Liver (tissue), 9 donors: ENCODE results near the gene SYTL1. TPM values are rescaled to one million over a fixed set of nuclear protein-coding genes. Genes with fewer than 3 reads are reported as not detected.

Experiments
- DNase-seq: peaks from one replicate; pipeline ENCODE4 v3.0.0-alpha.2; 2017; ENCODE audit warnings: low spot score
- H3K27ac ChIP-seq, 2 donors: one replicate each; pipeline ENCODE4 v1.7.0; 2013; ENCODE audit warnings: inconsistent platforms in 2 of 2, low read length in 2 of 2, control low read depth in 1 of 2, low read depth in 1 of 2, mild to moderate bottlenecking in 1 of 2
- H3K27me3 ChIP-seq, 4 donors: one replicate each; pipeline versions ENCODE4 v1.6.1 to v1.7.0; 2013; ENCODE audit warnings: low read length in 3 of 4, inconsistent platforms in 1 of 4, mild to moderate bottlenecking in 1 of 4, moderate library complexity in 1 of 4; ENCODE audit not compliant: control insufficient read depth in 4 of 4, insufficient read depth in 4 of 4
- H3K36me3 ChIP-seq, 4 donors: one replicate each; pipeline versions ENCODE4 v1.6.1 to v1.7.0; 2013; ENCODE audit warnings: low read length in 3 of 4, mild to moderate bottlenecking in 3 of 4, low read depth in 1 of 4, moderate library complexity in 1 of 4; ENCODE audit not compliant: control insufficient read depth in 4 of 4, insufficient read depth in 3 of 4
- H3K4me1 ChIP-seq, 4 donors: one replicate each; pipeline versions ENCODE4 v1.6.1 to v1.7.0; 2013; ENCODE audit warnings: low read length in 3 of 4, mild to moderate bottlenecking in 3 of 4, moderate library complexity in 1 of 4; ENCODE audit not compliant: control insufficient read depth in 4 of 4, insufficient read depth in 4 of 4
- H3K4me3 ChIP-seq, 3 donors: one replicate each; pipeline versions ENCODE4 v1.6.1 to v1.7.0; 2013; ENCODE audit warnings: low read length in 3 of 3, control low read depth in 1 of 3, low read depth in 1 of 3, mild to moderate bottlenecking in 1 of 3
- H3K9ac ChIP-seq, 2 donors: one replicate each; pipeline ENCODE4 v1.7.0; 2013; ENCODE audit warnings: low read length in 2 of 2, mild to moderate bottlenecking in 2 of 2, moderate library complexity in 2 of 2, control low read depth in 1 of 2, low read depth in 1 of 2
- H3K9me3 ChIP-seq, 4 donors: one replicate each; pipeline versions ENCODE4 v1.6.1 to v1.7.0; 2013; ENCODE audit warnings: low read length in 3 of 4; ENCODE audit not compliant: control insufficient read depth in 4 of 4
- ATF3 ChIP-seq: IDR thresholded peaks from 2 replicates; pipeline ENCODE4 v1.6.1; 2016; ENCODE audit warnings: antibody characterized with exemption
- CTCF ChIP-seq: fragments of 150-350 bp; IDR thresholded peaks from 2 replicates; pipeline ENCODE4 v1.5.1; 2017; ENCODE audit warnings: improper control_type of control experiment, low read depth, low read length; ENCODE audit not compliant: missing input control
- FOXA1 ChIP-seq: IDR thresholded peaks from 2 replicates; pipeline ENCODE4 v1.6.1; 2016; ENCODE audit warnings: antibody characterized with exemption
- FOXA2 ChIP-seq: IDR thresholded peaks from 2 replicates; pipeline ENCODE4 v1.6.1; 2016; ENCODE audit warnings: antibody characterized with exemption
- GABPA ChIP-seq, 2 donors: IDR thresholded peaks in 1 of 2; conservative IDR thresholded peaks in 1 of 2; 2 replicates each; pipeline ENCODE4 v1.6.1; 2016; ENCODE audit warnings: antibody characterized with exemption in 2 of 2, mild to moderate bottlenecking in 1 of 2, moderate library complexity in 1 of 2
- HNF4A ChIP-seq, 2 donors: conservative IDR thresholded peaks; 2 replicates each; pipeline ENCODE4 v1.6.1; 2016; ENCODE audit warnings: antibody characterized with exemption in 2 of 2, mild to moderate bottlenecking in 2 of 2
- HNF4G ChIP-seq: IDR thresholded peaks from 2 replicates; pipeline ENCODE4 v1.6.1; 2016; ENCODE audit warnings: antibody characterized with exemption
- JUND ChIP-seq, 2 donors: IDR thresholded peaks; 2 replicates each; pipeline ENCODE4 v1.6.1; 2016; ENCODE audit warnings: antibody characterized with exemption in 2 of 2
- MAX ChIP-seq: IDR thresholded peaks from 2 replicates; pipeline ENCODE4 v1.6.1; 2016; ENCODE audit warnings: antibody characterized with exemption
- NR2F2 ChIP-seq: IDR thresholded peaks from 2 replicates; pipeline ENCODE4 v1.6.1; 2016; ENCODE audit warnings: antibody characterized with exemption
- REST ChIP-seq: IDR thresholded peaks from 2 replicates; pipeline ENCODE4 v1.6.1; 2016; ENCODE audit warnings: antibody characterized with exemption, mild to moderate bottlenecking
- RXRA ChIP-seq, 2 donors: IDR thresholded peaks; 2 replicates each; pipeline ENCODE4 v1.6.1; 2017 to 2018; ENCODE audit warnings: antibody characterized with exemption in 2 of 2, mild to moderate bottlenecking in 1 of 2
- SP1 ChIP-seq: IDR thresholded peaks from 2 replicates; pipeline ENCODE4 v1.6.1; 2018; ENCODE audit warnings: antibody characterized with exemption, mild to moderate bottlenecking
- YY1 ChIP-seq: IDR thresholded peaks from 2 replicates; pipeline ENCODE4 v1.6.1; 2016; ENCODE audit warnings: antibody characterized with exemption, mild to moderate bottlenecking
- ZBTB33 ChIP-seq: IDR thresholded peaks from 2 replicates; pipeline ENCODE4 v1.6.1; 2016; ENCODE audit warnings: antibody characterized with exemption
- WGBS: extraction: QIAGEN DNeasy Blood & Tissue Kit; methylation state at CpG from one replicate; pipeline ENCODE4 v1.1.7; 2013; 5-methylcytosine and 5-hydroxymethylcytosine counted together
- polyA plus RNA-seq, 2 donors: library from polyadenylated mRNA; stranded (reverse) in 1 of 2; unstranded in 1 of 2; fragments of 200-250 nt in 1 of 2; fragments of >200 nt in 1 of 2; fragmentation: Nextera tagmentation in 1 of 2; extraction: Ambion mirVana in 1 of 2; gene quantifications; one replicate each; pipeline versions ENCODE4 v1.2.1 to v1.2.3, GENCODE V29; 2013 to 2015
- total RNA-seq, 2 donors: library from RNA; depleted of rRNA; stranded (reverse); fragments of >200 nt; gene quantifications; one replicate each; pipeline ENCODE4 v1.2.3, GENCODE V29; 2014
- donor health status: healthy.
- donor health status: healthy.
- donor health status: healthy.
- donor health status: healthy.
- donor health status: healthy.

Gene SYTL1
- total and polyA plus RNA-seq, 4 donors = 0.73 to 3.9 (median 1.4) TPM

GRCh38 chr1:27303509-27303908 lies 38.3 kb upstream of the SYTL1 start:
- 94% methylated on average over 15 of the region's 15 CpGs for WGBS
- H3K36me3 ChIP-seq = peaks cover 6 to 48% (median 17%) of the 10 kb centered on the region in 4 donors

GRCh38 chr1:27306071-27306470 lies 35.8 kb upstream of the SYTL1 start:
- Histone ChIP-seq H3K27me3 (no peaks in the 10 kb centered on the region), H3K9me3 (no peaks in the 10 kb centered on the region), H3K27ac (no peak overlapping the region), H3K36me3 (peaks cover 2 to 36% (median 12%) of the 10 kb centered on the region in 4 donors), H3K9ac (no peak overlapping the region), H3K4me3 (no peak overlapping the region), H3K4me1 (no peaks in the 10 kb centered on the region)
- no peak for TF ChIP-seq ATF3
- no peak for TF ChIP-seq HNF4G
- no peak for TF ChIP-seq REST
- no peak for TF ChIP-seq YY1
- TF ChIP-seq SP1 = no peak
- no peak for TF ChIP-seq FOXA2
- TF ChIP-seq HNF4A (conservative IDR thresholded peaks at IDR 0.05) = no peak
- no peak for TF ChIP-seq FOXA1
- no peak for DNase-seq
- 94% methylated on average over 11 of the region's 11 CpGs for WGBS

More at GRCh38 chr1:27303509-27303908, 38.3 kb upstream of the SYTL1 start:
- Histone ChIP-seq H3K4me3 (no peak overlapping the region), H3K9me3 (no peaks in the 10 kb centered on the region), H3K4me1 (peaks cover 0 to 8% (median 0%) of the 10 kb centered on the region in 4 donors), H3K27me3 (no peaks in the 10 kb centered on the region), H3K27ac (no peak overlapping the region), H3K9ac (no peak overlapping the region)
- no peak for DNase-seq
- no peak for TF ChIP-seq ZBTB33
- no peak for TF ChIP-seq MAX
- TF ChIP-seq RXRA (IDR thresholded peaks at IDR 0.05) = no peak
- no peak for TF ChIP-seq JUND (IDR thresholded peaks at IDR 0.05)
- TF ChIP-seq YY1 = no peak
- TF ChIP-seq HNF4A (conservative IDR thresholded peaks at IDR 0.05) = no peak
- TF ChIP-seq CTCF = no peak
- TF ChIP-seq NR2F2 = no peak
- no peak for TF ChIP-seq HNF4G
- no peak for TF ChIP-seq GABPA (IDR thresholded peaks at IDR 0.05 in 1 of 2, conservative IDR thresholded peaks at IDR 0.05 in 1 of 2)
- TF ChIP-seq FOXA2 = no peak
